Choroid plexus epithelial cell (primary cell): ENCODE results near the gene CLINT1.

ENCODE experiments used
- DNase-seq: peaks from one replicate; pipeline ENCODE4 v3.0.0-alpha.2; 2010; ENCODE audit warnings: low read depth
- H3K4me3 ChIP-seq: 2 replicates; pipeline ENCODE4 v1.5.1; 2011; ENCODE audit warnings: low read depth, mild to moderate bottlenecking, control low read depth, low read length, moderate library complexity
- CTCF ChIP-seq: conservative IDR thresholded peaks from 2 replicates; pipeline ENCODE4 v1.5.1; 2011; ENCODE audit warnings: low read depth, mild to moderate bottlenecking, control low read depth, inconsistent platforms, low read length, moderate library complexity

Gene CLINT1

GRCh38 chr5:157818368-157818767, 40.6 kb downstream of the CLINT1 start:
- no peak overlapping the region for H3K4me3 ChIP-seq
- TF ChIP-seq CTCF, result no peak

DNA sequence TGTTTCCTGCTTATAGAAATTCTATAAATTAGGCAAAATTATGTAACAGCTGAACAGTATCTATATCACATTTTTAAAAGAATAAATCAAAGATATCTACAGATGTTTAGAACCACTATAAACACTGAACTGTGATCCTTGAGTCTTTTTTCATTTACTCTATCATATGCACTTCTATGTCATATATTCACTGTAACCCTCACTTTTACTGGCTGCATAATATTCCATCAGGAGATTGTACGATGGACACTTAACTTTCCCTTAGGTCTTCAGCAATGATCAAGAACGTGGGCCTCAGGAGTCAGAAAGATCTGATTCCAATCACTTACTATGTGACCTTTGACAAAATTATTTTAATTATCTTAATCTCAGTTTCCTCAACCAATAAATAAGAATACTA, 41.0 kb downstream of the CLINT1 start:
- H3K4me3 ChIP-seq, result no peak overlapping the region
- no peak for TF ChIP-seq CTCF

More at GRCh38 chr5:157818368-157818767, 40.6 kb downstream of the CLINT1 start:
- DNase-seq, result no peak

DNA sequence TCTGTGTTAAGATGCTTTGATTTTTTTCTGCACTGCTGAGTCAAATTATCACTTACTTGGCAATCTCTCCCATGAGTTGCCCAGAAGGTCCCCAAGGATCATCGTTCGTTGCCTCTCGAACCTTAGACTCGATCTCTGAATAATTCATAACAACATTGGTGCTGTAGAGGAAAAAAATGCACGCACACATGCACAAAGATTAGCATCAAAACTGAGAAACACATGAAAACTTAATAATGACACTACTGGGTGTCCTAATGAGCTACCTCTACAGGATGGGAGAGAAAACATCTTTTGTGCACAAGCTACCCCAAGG, 41.6 kb downstream of the CLINT1 start:
- H3K4me3 ChIP-seq, result no peak overlapping the region
- no peak for DNase-seq
- TF ChIP-seq CTCF, result no peak

More for the DNA sequence above, 41.0 kb downstream of the CLINT1 start:
- no peak for DNase-seq

GRCh38 chr5:157816682-157817386, 42.1 kb downstream of the CLINT1 start:
- DNase-seq, result peak; percentile 44
- TF ChIP-seq CTCF, result peak; percentile 46
- H3K4me3 ChIP-seq, result no peak overlapping the region

DNA sequence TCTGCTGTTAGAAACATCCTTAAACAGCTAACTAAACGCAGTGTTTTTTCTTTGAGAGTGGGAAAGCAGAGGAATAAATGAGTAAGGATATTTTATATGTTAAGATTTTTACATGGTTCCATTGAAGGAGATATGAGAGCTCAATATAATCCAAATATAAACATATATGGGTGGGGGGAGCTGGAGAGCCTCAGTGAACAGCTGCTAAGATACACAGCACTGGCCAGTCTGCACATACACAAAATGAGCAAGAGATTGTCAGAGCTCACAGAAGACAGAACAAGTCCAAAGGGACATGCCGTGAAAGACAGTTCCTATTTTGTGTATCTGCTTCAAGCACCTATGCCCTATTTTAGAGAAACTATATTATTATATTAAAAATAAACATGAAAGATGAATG, 46.9 kb downstream of the CLINT1 start:
- no peak for DNase-seq
- TF ChIP-seq CTCF, result no peak

DNA sequence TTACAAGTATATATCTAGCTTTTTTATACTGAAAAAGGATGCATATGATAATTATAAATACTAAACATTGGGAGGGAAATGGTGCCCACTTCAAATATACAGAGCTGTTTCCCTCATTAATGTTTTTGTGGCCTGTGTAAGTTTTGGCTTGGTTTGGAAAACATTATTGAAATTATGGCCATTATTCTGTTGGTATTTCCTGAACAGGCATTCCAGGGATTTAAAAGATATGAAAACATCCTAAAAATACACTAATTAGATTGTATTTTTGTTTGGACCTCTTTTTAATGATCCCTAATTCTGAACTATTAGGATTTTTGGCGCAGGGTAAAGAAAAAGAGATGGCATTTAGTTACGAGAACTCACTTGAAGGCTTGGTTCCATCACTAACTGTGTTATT, 50.9 kb downstream of the CLINT1 start:
- H3K4me3 ChIP-seq, result no peak overlapping the region
- TF ChIP-seq CTCF, result no peak
- no peak for DNase-seq

More for the DNA sequence above, 46.9 kb downstream of the CLINT1 start:
- H3K4me3 ChIP-seq, result no peak overlapping the region

DNA sequence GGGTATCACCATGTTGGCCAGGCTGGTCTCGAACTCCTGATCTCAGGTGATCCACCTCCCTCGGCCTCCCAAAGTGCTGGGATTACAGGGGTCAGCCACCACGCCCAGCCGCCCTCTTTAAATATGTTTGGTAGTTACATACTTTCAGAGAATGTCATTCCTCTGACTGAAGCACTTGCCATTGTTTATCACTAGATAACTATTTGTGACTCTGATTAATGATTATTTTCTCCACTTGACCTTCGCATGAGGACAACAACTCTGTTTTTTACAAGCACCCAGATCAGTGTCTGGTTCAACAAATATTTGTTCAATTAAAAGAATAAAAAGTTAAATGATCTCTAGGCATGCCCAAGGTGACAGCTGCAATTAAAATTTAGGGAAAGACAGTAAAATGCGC, 56.2 kb downstream of the CLINT1 start:
- no peak for DNase-seq
- no peak for TF ChIP-seq CTCF

More for the DNA sequence above, 56.2 kb downstream of the CLINT1 start:
- no peak overlapping the region for H3K4me3 ChIP-seq
